Mesothelial cell of epicardium (in vitro differentiated cells): Measurements from ENCODE around the gene MAD1L1. TPM values are rescaled to one million over a fixed set of nuclear protein-coding genes. Genes with fewer than 3 reads are reported as not detected.

Experiments
- DNase-seq, 2 experiments: peaks; one replicate each; pipeline ENCODE4 v3.0.0; 2021; ENCODE audit warnings: low spot score in 2 of 2; ENCODE audit not compliant: unreplicated experiment in 2 of 2
- H3K27ac Mint-ChIP-seq: 2 replicates; pipeline ENCODE4 v1.8.0; 2021; ENCODE audit warnings: mixed read lengths
- H3K27me3 Mint-ChIP-seq: 2 replicates; pipeline ENCODE4 v1.8.0; 2021; ENCODE audit warnings: low read depth, mixed read lengths
- H3K36me3 Mint-ChIP-seq: 2 replicates; pipeline ENCODE4 v1.8.0; 2021; ENCODE audit warnings: mixed read lengths
- H3K4me1 Mint-ChIP-seq: 2 replicates; pipeline ENCODE4 v1.8.0; 2021; ENCODE audit warnings: mixed read lengths
- H3K4me3 Mint-ChIP-seq: 2 replicates; pipeline ENCODE4 v1.8.0; 2021; ENCODE audit warnings: mild to moderate bottlenecking, moderate library complexity, mixed read lengths
- H3K9me3 Mint-ChIP-seq: 2 replicates; pipeline ENCODE4 v1.8.0; 2021; ENCODE audit warnings: mixed read lengths
- total RNA-seq: library from RNA; stranded (reverse); gene quantifications from 3 replicates; pipeline ENCODE4 v1.2.1, GENCODE V29; 2021
- TF ChIP-seq, protein P1 (sequence below): fragments of 200-600 bp; sonication (generic); IDR thresholded peaks from one replicate; pipeline ENCODE4 v1.5.0; 2021; ENCODE audit warnings: antibody characterized with exemption; ENCODE audit not compliant: unreplicated experiment

Gene MAD1L1
- total RNA-seq, 1 donor from 2014 or later = 45.0 TPM

DNA sequence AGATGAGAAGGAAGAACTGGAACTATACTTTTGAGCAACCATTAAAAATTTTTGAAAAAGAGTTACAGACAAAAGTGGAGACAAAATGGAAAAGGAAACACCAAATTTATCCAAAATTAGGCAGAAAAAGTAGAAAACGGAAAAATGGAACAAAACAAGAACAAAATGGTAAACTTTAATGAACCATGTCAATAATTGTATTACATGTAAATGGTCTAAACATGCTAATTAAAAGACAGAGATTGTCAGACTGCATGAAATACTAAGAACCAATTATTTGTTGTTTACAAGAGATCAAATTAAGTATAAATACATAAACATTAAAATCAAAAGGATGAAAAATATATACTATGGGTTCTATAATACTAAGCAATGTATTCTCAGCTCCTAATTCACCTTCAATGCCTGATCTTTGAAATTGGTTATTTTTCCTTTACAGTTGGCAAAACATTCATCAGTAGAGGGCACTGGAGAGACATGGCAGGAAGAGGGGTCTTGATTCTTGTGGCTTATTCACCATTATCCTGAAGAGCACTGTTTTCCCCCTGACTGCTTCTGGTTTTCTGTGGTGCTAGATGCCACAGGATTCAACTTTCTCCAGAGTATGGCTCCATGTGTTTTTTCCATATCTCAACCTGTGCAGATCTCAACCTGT is 437.7 kb downstream of the MAD1L1 start:
- Mint-ChIP-seq H3K4me3 (no peak overlapping the region), H3K27me3 (peaks cover 8% of the 10 kb centered on the region), H3K9me3 (peaks cover 34% of the 10 kb centered on the region), H3K27ac (no peak overlapping the region), H3K4me1 (no peaks in the 10 kb centered on the region), H3K36me3 (peaks cover 2% of the 10 kb centered on the region)
- no peak for DNase-seq
- TF ChIP-seq, protein P1, sequence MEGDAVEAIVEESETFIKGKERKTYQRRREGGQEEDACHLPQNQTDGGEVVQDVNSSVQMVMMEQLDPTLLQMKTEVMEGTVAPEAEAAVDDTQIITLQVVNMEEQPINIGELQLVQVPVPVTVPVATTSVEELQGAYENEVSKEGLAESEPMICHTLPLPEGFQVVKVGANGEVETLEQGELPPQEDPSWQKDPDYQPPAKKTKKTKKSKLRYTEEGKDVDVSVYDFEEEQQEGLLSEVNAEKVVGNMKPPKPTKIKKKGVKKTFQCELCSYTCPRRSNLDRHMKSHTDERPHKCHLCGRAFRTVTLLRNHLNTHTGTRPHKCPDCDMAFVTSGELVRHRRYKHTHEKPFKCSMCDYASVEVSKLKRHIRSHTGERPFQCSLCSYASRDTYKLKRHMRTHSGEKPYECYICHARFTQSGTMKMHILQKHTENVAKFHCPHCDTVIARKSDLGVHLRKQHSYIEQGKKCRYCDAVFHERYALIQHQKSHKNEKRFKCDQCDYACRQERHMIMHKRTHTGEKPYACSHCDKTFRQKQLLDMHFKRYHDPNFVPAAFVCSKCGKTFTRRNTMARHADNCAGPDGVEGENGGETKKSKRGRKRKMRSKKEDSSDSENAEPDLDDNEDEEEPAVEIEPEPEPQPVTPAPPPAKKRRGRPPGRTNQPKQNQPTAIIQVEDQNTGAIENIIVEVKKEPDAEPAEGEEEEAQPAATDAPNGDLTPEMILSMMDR = no peak

DNA sequence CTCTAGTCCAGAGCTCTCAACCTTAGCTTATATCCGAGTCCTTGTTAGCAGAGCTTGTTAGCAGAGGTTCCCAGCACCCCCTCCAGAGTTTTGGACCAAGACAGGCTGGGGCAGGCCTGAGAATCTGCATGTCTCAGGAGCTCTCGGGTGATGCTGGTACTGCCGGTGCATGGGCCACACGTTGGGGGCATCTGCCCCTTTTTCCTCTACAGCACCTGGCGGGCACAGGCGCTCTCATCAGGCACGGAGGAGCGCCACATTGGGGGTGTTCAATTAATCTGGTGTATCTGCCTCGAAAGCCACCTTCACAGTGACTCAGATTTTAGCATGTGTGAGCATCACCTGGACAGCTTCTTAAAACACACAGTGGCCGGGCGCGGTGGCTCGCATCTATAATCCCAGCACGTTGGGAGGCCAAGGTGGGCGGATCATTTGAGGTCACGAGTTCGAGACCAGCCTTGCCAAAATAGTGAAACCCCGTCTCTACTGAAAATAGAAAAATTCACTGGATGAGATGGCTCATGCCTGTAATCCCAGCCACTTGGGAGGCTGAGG is 445.0 kb downstream of the MAD1L1 start:
- peak in 1 of 2 experiments; percentile 19 for DNase-seq
- Mint-ChIP-seq H3K9me3 (peaks cover 18% of the 10 kb centered on the region), H3K4me1 (peaks cover 4% of the 10 kb centered on the region), H3K27me3 (peaks cover 1% of the 10 kb centered on the region), H3K27ac (no peak overlapping the region), H3K4me3 (no peak overlapping the region), H3K36me3 (peaks cover 2% of the 10 kb centered on the region)
- TF ChIP-seq, protein P1 = no peak

DNA sequence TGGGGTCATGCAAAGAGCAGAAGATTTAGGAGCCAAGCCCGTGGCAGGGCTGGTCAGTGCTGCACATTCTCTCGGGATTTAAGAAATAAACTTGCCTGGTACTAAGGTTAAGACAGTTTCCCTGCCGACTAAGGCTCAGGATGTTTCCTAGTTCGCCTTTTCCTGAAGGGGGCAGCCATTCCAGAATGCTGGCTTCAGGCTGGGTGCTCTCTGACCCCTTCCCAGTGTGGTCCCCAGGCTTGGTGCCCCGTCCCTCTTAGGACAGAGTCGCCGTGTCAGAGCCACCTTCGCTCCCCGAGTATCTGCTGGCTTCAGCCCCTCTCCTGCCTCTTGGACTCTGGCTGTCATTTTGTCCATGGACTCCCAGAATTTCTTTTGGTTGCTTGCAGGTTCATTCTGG is 445.5 kb downstream of the MAD1L1 start:
- TF ChIP-seq, protein P1 = no peak
- Mint-ChIP-seq H3K27ac (no peak overlapping the region), H3K4me1 (peaks cover 4% of the 10 kb centered on the region), H3K4me3 (no peak overlapping the region), H3K9me3 (peaks cover 14% of the 10 kb centered on the region), H3K36me3 (peaks cover 2% of the 10 kb centered on the region), H3K27me3 (peaks cover 1% of the 10 kb centered on the region)
- peak in 1 of 2 experiments; percentile 24 for DNase-seq

DNA sequence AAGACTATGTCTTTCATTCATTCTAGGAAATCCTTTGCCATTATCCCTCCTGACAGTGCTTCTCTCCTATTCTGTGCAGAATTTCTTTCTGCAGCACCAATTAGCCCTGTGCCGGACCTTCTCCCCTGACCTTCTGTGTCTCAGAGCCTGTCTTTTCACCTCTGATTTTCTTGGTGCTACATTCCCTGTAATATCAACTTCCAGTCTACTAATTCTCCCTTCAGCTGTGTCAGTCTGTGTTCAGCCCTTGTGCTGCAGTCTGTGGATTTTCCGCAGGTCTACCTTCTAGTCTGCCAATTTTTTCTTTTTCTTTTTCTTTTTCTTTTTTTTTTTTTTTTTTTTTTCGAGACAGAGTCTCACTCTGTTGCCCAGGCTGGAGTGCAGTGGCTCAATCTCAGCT is 446.9 kb downstream of the MAD1L1 start:
- DNase-seq = no peak
- Mint-ChIP-seq H3K27me3 (peaks cover 1% of the 10 kb centered on the region), H3K4me1 (peaks cover 4% of the 10 kb centered on the region), H3K27ac (no peak overlapping the region), H3K4me3 (no peak overlapping the region), H3K9me3 (peaks cover 14% of the 10 kb centered on the region), H3K36me3 (no peaks in the 10 kb centered on the region)
- TF ChIP-seq, protein P1 = no peak

DNA sequence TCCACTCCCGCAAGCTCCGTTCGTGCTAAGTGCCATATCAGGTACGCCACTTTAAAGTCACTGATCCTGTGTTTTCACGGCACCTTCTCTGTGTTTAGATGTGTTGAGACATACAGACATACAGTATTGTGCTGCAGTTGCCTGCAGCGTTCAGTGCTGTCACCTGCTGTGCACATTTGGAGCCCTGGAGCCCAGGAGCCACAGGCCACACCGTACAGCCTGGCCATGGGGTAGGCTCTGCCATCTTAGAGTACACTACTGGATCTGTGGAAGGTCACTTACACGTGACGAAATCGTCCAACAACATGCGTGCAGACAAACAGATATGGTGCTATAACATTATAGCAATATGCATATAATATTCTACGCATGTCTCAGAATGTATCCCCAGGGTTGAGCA is 451.4 kb downstream of the MAD1L1 start:
- TF ChIP-seq, protein P1 = no peak
- DNase-seq = peak in 1 of 2 experiments; percentile 10
- Mint-ChIP-seq H3K27ac (no peak overlapping the region), H3K9me3 (peaks cover 24% of the 10 kb centered on the region), H3K36me3 (no peaks in the 10 kb centered on the region), H3K27me3 (peaks cover 9% of the 10 kb centered on the region), H3K4me3 (no peak overlapping the region), H3K4me1 (peaks cover 4% of the 10 kb centered on the region)
